H1 (cell line): ENCODE results near the gene ACTG2. TPM values are rescaled to one million over a fixed set of nuclear protein-coding genes. Genes with fewer than 3 reads are reported as not detected.

Experiments used
- CHD1 ChIP-seq: IDR thresholded peaks from 2 replicates; pipeline ENCODE4 v1.6.1; 2012; ENCODE audit warnings: low read depth, low read length, improper control_type of control experiment
- CHD2 ChIP-seq: IDR thresholded peaks from 2 replicates; pipeline ENCODE4 v1.6.1; 2012; ENCODE audit warnings: low read length, improper control_type of control experiment
- CHD7 ChIP-seq: fragments of 300-600 bp; sonication (generic); IDR thresholded peaks from 2 replicates; pipeline ENCODE4 v1.7.1; 2012; ENCODE audit warnings: low read length, moderate library complexity, mild to moderate bottlenecking, inconsistent platforms; ENCODE audit not compliant: insufficient replicate concordance
- CREB1 ChIP-seq: IDR thresholded peaks from 2 replicates; pipeline ENCODE4 v1.6.1; 2012; ENCODE audit warnings: inconsistent platforms
- CTBP2 ChIP-seq: IDR thresholded peaks from 2 replicates; pipeline ENCODE4 v1.7.0; 2011; ENCODE audit warnings: borderline replicate concordance, mild to moderate bottlenecking, moderate library complexity, mixed read lengths, low read length; ENCODE audit not compliant: insufficient read depth, insufficient read length
- E2F6 ChIP-seq: IDR thresholded peaks from 2 replicates; pipeline ENCODE4 v1.6.1; 2012; ENCODE audit warnings: inconsistent platforms
- KDM5A ChIP-seq: fragments of 200-600 bp; IDR thresholded peaks from 2 replicates; pipeline ENCODE4 v1.7.1; 2012; ENCODE audit warnings: mild to moderate bottlenecking, low read length, inconsistent platforms, mixed read lengths
- NRF1 ChIP-seq: IDR thresholded peaks from 2 replicates; pipeline ENCODE4 v1.6.1; 2011; ENCODE audit warnings: mild to moderate bottlenecking, low read depth, low read length, improper control_type of control experiment
- SP2 ChIP-seq: IDR thresholded peaks from 2 replicates; pipeline ENCODE4 v1.6.1; 2012; ENCODE audit warnings: mild to moderate bottlenecking, low read length, inconsistent platforms
- SRF ChIP-seq: IDR thresholded peaks from 2 replicates; pipeline ENCODE4 v1.6.1; 2011; ENCODE audit warnings: mild to moderate bottlenecking, low read depth, low read length, moderate library complexity
- polyA plus RNA-seq, 7 experiments: library from polyadenylated mRNA; depleted of rRNA in 3 of 7; stranded (reverse) in 5 of 7; unstranded in 2 of 7; fragments of >200 nt in 5 of 7; fragments of 200-250 nt in 2 of 7; gene quantifications; 1 replicate in 5 of 7; 2 replicates in 1 of 7; 4 replicates in 1 of 7; pipeline versions ENCODE4 v1.2.1 to v1.2.3, GENCODE V29; 2011 to 2013; ENCODE audit warnings: missing spikeins in 2 of 7, mixed read lengths in 2 of 7
- total RNA-seq: library from RNA; stranded (reverse); fragmentation: NEBNext Ultra II Directional; extraction: Animal tissue kit (Norgen Biotek cat#: 25700); gene quantifications from 2 replicates; pipeline ENCODE4 v1.2.1, GENCODE V29; 2021

Gene ACTG2
- total and polyA plus RNA-seq, 2 of the 8 experiments (the other 6 are each of a cell fraction or from before 2014, with no cell fraction given): 6.2 to 13.7 TPM

GRCh38 chr2:73888388-73888787 is 4.4 kb upstream of the ACTG2 start (continued):
- TF ChIP-seq CHD7 (no peak), SRF (no peak), CTBP2 (no peak), SP2 (no peak), E2F6 (no peak), CHD2 (no peak), CHD1 (no peak), CREB1 (no peak), KDM5A (no peak), NRF1 (no peak)
